MM.1S (cell line): ENCODE measurements around the gene PPP1R13B.

Experiments
- DNase-seq: peaks from one replicate; pipeline ENCODE4 v3.0.0-alpha.2; 2015
- H2AFZ ChIP-seq: fragments of 300-600 bp; sonication (generic); 2 replicates; pipeline ENCODE4 v1.6.0; 2016; ENCODE audit warnings: antibody characterized with exemption, low read length
- H3F3A ChIP-seq: fragments of 300-600 bp; sonication (generic); 2 replicates; pipeline ENCODE4 v1.6.1; 2016; ENCODE audit warnings: mild to moderate bottlenecking, antibody characterized with exemption, low read length, moderate library complexity, mixed read lengths; ENCODE audit not compliant: insufficient read depth
- H3K27ac ChIP-seq: fragments of 300-600 bp; sonication (generic); 2 replicates; pipeline ENCODE4 v1.5.1; 2016; ENCODE audit warnings: mild to moderate bottlenecking, low read length
- H3K27me3 ChIP-seq: fragments of 300-600 bp; sonication (generic); replicated peaks from 2 replicates; pipeline ENCODE4 v1.6.0; 2016; ENCODE audit warnings: low read length; ENCODE audit not compliant: insufficient read depth
- H3K36me3 ChIP-seq: fragments of 300-600 bp; sonication (generic); replicated peaks from 2 replicates; pipeline ENCODE4 v1.6.1; 2016; ENCODE audit warnings: mild to moderate bottlenecking, low read length, mixed read lengths; ENCODE audit not compliant: insufficient read depth
- H3K4me1 ChIP-seq: fragments of 300-600 bp; sonication (generic); 2 replicates; pipeline ENCODE4 v1.6.1; 2016; ENCODE audit warnings: low read length, mixed read lengths
- H3K4me2 ChIP-seq: fragments of 300-600 bp; sonication (generic); 2 replicates; pipeline ENCODE4 v1.6.0; 2016; ENCODE audit warnings: low read depth, low read length
- H3K4me3 ChIP-seq: fragments of 300-600 bp; sonication (generic); 2 replicates; pipeline ENCODE4 v1.5.1; 2016; ENCODE audit warnings: low read length, mixed read lengths
- H3K79me2 ChIP-seq: fragments of 300-600 bp; sonication (generic); 2 replicates; pipeline ENCODE4 v1.6.1; 2016; ENCODE audit warnings: mixed run types, low read length, mixed read lengths
- H3K9ac ChIP-seq: fragments of 300-600 bp; sonication (generic); 2 replicates; pipeline ENCODE4 v1.6.1; 2016; ENCODE audit warnings: low read length, mixed read lengths
- H3K9me2 ChIP-seq: fragments of 300-600 bp; sonication (generic); replicated peaks from 2 replicates; pipeline ENCODE4 v1.6.1; 2016; ENCODE audit warnings: mild to moderate bottlenecking, low read length, mixed read lengths; ENCODE audit not compliant: insufficient read depth
- H3K9me3 ChIP-seq: fragments of 300-600 bp; sonication (generic); replicated peaks from 2 replicates; pipeline ENCODE4 v1.6.1; 2016; ENCODE audit warnings: mild to moderate bottlenecking, low read length, mixed read lengths; ENCODE audit not compliant: insufficient read depth
- H4K20me1 ChIP-seq: fragments of 300-600 bp; sonication (generic); 2 replicates; pipeline ENCODE4 v1.6.1; 2016; ENCODE audit warnings: mild to moderate bottlenecking, low read length, moderate library complexity, mixed read lengths; ENCODE audit not compliant: insufficient read depth
- CTCF ChIP-seq: fragments of 300-600 bp; sonication (generic); IDR thresholded peaks from 2 replicates; pipeline ENCODE4 v1.5.1; 2016; ENCODE audit warnings: antibody characterized with exemption, low read length, mixed read lengths
- EZH2 ChIP-seq: fragments of 300-600 bp; sonication (generic); optimal IDR thresholded peaks from 2 replicates; pipeline ENCODE3; 2017; ENCODE audit warnings: low read depth, mild to moderate bottlenecking, antibody characterized with exemption, low read length, mixed read lengths
- EZH2phosphoT487 ChIP-seq: fragments of 300-600 bp; sonication (generic); IDR thresholded peaks from 2 replicates; pipeline ENCODE4 v1.6.1; 2018; ENCODE audit warnings: antibody characterized with exemption, low read length

The PPP1R13B gene

DNA sequence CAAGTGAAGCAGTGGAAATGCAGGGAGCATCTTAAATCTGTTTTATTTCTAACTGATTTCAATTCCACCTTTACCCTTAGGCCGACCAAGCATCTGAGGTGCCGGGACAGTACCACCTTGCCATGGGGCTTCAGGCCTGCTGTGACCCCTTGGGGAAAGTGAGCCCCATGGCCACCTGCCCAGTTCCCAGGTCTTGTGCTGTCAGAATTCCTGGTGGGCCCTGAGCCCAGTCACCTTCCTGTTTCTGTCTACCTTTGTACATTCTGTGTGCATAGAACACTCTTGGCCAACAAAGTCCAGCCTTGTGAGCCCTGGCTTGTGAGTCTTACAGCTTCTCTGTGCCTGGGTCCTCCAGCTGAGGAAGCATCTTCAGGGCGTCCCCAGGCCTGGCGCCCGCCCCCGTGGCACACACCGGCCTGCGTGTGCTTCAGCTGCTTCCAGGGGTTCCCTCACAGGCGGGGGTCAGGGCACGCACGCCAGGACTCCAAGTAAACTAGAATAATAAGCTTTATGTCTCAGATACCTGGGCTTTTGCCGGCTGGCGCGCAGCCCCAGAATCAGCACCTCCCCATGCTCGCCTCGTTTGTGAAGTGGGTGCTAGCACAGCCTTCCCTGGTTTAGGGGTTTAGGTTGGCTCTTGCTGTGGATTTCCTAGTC, 121.5 kb downstream of the PPP1R13B start:
- no peaks in the 10 kb centered on the region for H3K79me2 ChIP-seq
- no peak overlapping the region for H3K4me2 ChIP-seq
- no peaks in the 10 kb centered on the region for H3F3A ChIP-seq
- H3K9me3 ChIP-seq = no peaks in the 10 kb centered on the region
- TF ChIP-seq EZH2 (no peak), CTCF (no peak), EZH2phosphoT487 (no peak)
- no peaks in the 10 kb centered on the region for H3K36me3 ChIP-seq
- DNase-seq = no peak
- H3K9ac ChIP-seq = no peak overlapping the region
- no peak overlapping the region for H2AFZ ChIP-seq
- no peaks in the 10 kb centered on the region for H4K20me1 ChIP-seq
- no peak overlapping the region for H3K4me3 ChIP-seq
- no peak overlapping the region for H3K27ac ChIP-seq
- no peaks in the 10 kb centered on the region for H3K9me2 ChIP-seq
- H3K4me1 ChIP-seq = no peaks in the 10 kb centered on the region
- no peaks in the 10 kb centered on the region for H3K27me3 ChIP-seq

DNA sequence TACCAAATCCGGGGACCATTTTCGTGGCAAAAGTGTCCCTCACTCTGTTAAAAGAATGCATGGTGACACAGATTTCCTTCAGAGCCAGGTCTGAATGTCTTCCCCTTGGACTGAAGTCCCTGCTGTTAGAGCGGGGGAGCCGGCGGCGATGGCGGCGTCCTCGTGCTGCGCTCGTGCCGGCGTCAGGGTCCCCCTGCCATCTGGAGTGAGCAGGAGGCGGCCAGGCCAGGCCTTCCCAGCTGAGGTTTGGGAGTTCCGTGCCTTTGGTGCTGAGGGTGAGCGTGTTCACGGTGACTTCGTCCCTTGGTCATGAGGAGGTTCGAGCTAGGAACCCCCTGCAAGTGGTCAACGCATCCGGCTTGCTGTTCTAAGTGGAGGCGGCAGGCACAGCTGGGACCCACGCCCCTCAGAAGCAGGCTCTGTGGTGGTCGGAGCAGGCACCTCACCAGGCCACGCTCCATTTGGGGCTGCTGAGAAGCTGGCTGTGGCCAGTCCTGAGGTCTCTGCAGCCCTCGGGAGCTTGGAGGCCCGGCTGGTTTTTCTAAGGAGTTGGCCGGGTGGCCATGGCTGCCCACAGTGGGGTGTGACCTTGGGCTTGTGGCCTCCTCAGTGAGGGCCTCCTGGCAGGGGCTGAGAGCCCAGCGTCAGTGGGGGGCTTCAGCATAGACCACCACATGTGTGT, 122.2 kb downstream of the PPP1R13B start:
- TF ChIP-seq EZH2phosphoT487 = no peak
- no peak for TF ChIP-seq EZH2
- no peak for TF ChIP-seq CTCF
- Histone ChIP-seq H4K20me1 (no peaks in the 10 kb centered on the region), H3K9ac (no peak overlapping the region), H3K4me2 (no peak overlapping the region), H3K9me3 (no peaks in the 10 kb centered on the region), H3K4me1 (no peaks in the 10 kb centered on the region), H3K9me2 (no peaks in the 10 kb centered on the region), H3F3A (no peaks in the 10 kb centered on the region), H3K4me3 (no peak overlapping the region), H3K27ac (no peak overlapping the region), H3K79me2 (no peaks in the 10 kb centered on the region), H3K36me3 (no peaks in the 10 kb centered on the region), H2AFZ (no peak overlapping the region), H3K27me3 (no peaks in the 10 kb centered on the region)
- no peak for DNase-seq

- Histone ChIP-seq H3K27me3 (no peaks in the 10 kb centered on the region), H3K4me2 (no peak overlapping the region), H2AFZ (no peak overlapping the region), H3K27ac (no peak overlapping the region), H3K9me3 (no peaks in the 10 kb centered on the region), H3K4me1 (no peaks in the 10 kb centered on the region), H3K9me2 (no peaks in the 10 kb centered on the region), H3K9ac (no peak overlapping the region), H3K79me2 (no peaks in the 10 kb centered on the region), H3K36me3 (no peaks in the 10 kb centered on the region), H3F3A (no peaks in the 10 kb centered on the region), H4K20me1 (no peaks in the 10 kb centered on the region), H3K4me3 (no peak overlapping the region)
- no peak for DNase-seq
- TF ChIP-seq EZH2 (no peak), EZH2phosphoT487 (no peak), CTCF (no peak)
Observed at GRCh38 chr14:103724116-103724515, 123.3 kb downstream of the PPP1R13B start.
